Activated gamma-delta T cell treated with Interleukin-2 at 50 U/mL for 16 hours (primary cell): ENCODE data around the gene PTGER3.
"Not testable (repeated sequence)": the region's sequence is repeated elsewhere in the genome, so short reads cannot be mapped to it uniquely, and the experiment has no call there.

Experiments used
- DNase-seq: peaks from one replicate; pipeline ENCODE4 v3.0.0-alpha.2; 2020

Gene PTGER3

GRCh38 chr1:70941563-70941962 lies 106.1 kb downstream of the PTGER3 start:
- no peak for DNase-seq

GRCh38 chr1:70940398-70940797 lies 107.2 kb downstream of the PTGER3 start:
- not testable (repeated sequence) for DNase-seq

- no peak for DNase-seq
Observed at GRCh38 chr1:70934194-70934961, 113.2 kb downstream of the PTGER3 start.

- no peak for DNase-seq
Observed at GRCh38 chr1:70930062-70930461, 117.6 kb downstream of the PTGER3 start.

- no peak for DNase-seq
Observed at GRCh38 chr1:70922196-70922595, 125.4 kb downstream of the PTGER3 start.
